Measurements from ENCODE around the gene KIF5B. TPM values are rescaled to one million over a fixed set of nuclear protein-coding genes. Genes with fewer than 3 reads are reported as not detected.

Gene KIF5B
- total RNA-seq, 1 donor from 2014 or later, result 92.9 TPM

DNA sequence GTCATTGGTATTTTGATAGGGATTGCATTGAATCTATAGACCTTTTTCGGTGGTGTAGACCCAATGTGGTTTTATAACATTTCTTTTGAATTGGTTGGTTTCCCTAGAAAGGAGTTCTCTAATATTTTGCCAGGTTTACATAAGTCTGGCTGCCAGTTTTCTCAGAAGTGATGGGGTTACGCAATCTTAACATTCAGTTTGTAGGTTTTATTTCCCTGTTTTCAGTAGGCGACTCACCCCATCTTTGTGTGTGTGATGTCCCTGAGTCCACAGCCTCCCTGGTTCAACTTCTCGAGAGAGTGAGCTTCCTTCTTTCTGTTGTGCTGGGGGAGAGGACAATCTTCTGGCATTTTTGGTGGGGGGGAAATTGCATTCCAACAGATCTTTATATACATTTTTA is 9.6 kb upstream of the KIF5B start:
- TF ChIP-seq, protein P1, sequence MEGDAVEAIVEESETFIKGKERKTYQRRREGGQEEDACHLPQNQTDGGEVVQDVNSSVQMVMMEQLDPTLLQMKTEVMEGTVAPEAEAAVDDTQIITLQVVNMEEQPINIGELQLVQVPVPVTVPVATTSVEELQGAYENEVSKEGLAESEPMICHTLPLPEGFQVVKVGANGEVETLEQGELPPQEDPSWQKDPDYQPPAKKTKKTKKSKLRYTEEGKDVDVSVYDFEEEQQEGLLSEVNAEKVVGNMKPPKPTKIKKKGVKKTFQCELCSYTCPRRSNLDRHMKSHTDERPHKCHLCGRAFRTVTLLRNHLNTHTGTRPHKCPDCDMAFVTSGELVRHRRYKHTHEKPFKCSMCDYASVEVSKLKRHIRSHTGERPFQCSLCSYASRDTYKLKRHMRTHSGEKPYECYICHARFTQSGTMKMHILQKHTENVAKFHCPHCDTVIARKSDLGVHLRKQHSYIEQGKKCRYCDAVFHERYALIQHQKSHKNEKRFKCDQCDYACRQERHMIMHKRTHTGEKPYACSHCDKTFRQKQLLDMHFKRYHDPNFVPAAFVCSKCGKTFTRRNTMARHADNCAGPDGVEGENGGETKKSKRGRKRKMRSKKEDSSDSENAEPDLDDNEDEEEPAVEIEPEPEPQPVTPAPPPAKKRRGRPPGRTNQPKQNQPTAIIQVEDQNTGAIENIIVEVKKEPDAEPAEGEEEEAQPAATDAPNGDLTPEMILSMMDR (IDR thresholded peaks at IDR 0.05), result no peak
- intact Hi-C loops (cut with DNase I), result no loop called here
- no peaks in the 10 kb centered on the region for H3K4me1 ChIP-seq
- H3K4me3 ChIP-seq, result no peak overlapping the region
- H3K36me3 ChIP-seq, result no peaks in the 10 kb centered on the region
- H3K9me3 ChIP-seq, result no peaks in the 10 kb centered on the region
- DNase-seq (no peak), ATAC-seq (peak; percentile 76 to 87)
- H3K27ac ChIP-seq, result no peak overlapping the region
- no peaks in the 10 kb centered on the region for H3K27me3 ChIP-seq (ENCODE audit: low read depth)

DNA sequence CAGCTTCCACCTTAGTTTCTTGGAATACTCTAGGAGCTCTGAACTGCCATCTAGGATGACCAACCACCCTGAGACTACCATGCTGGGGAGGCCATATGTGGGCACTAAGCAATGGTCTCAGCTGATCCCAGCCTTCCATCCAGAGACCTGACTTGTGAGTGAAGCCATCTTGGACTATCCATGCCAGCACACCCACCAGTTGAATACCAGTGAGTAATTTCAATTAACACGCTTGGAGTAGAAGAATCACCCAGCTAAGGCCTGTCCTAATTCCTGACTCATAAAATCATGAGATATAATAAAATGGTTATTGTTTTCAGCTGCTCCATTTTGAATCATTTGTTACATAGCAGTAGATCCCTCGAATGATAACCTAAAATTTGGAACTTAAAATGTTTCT is 5.2 kb upstream of the KIF5B start:
- Histone ChIP-seq H3K4me3 (no peak overlapping the region), H3K27me3 (ENCODE audit: low read depth) (no peaks in the 10 kb centered on the region), H3K27ac (no peak overlapping the region), H3K36me3 (no peaks in the 10 kb centered on the region), H3K9me3 (no peaks in the 10 kb centered on the region), H3K4me1 (peaks cover 6% of the 10 kb centered on the region)
- intact Hi-C loops (cut with DNase I), result no loop called here
- TF ChIP-seq, protein P1 (IDR thresholded peaks at IDR 0.05), result no peak
- no peak for DNase-seq
- ATAC-seq, result no peak

DNA sequence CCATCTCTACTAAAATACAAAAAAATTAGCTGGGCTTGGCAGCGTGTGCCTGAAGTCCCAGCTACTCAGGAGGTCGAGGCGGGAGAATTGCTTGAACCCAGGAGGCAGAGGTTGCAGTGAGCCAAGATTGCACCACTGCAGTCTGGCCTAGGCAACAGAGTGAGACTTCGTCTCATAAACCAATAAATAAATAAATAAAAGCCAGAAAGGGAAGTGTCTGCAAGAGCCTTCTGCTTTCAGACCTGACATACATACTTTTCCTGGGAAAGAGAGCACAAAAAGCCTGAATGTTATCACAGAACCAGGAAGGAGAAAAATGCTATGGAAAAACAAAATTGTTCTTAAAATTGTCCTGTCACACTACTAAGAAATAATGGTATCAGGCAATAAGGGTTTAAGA is 4.1 kb upstream of the KIF5B start:
- no peak overlapping the region for H3K27ac ChIP-seq
- no peak for ATAC-seq
- H3K27me3 ChIP-seq (ENCODE audit: low read depth), result no peaks in the 10 kb centered on the region
- intact Hi-C loops (cut with DNase I), result no loop called here
- DNase-seq, result no peak
- H3K4me1 ChIP-seq, result peaks cover 6% of the 10 kb centered on the region
- TF ChIP-seq, protein P1 (IDR thresholded peaks at IDR 0.05), result no peak
- no peaks in the 10 kb centered on the region for H3K36me3 ChIP-seq
- no peak overlapping the region for H3K4me3 ChIP-seq
- H3K9me3 ChIP-seq, result no peaks in the 10 kb centered on the region

DNA sequence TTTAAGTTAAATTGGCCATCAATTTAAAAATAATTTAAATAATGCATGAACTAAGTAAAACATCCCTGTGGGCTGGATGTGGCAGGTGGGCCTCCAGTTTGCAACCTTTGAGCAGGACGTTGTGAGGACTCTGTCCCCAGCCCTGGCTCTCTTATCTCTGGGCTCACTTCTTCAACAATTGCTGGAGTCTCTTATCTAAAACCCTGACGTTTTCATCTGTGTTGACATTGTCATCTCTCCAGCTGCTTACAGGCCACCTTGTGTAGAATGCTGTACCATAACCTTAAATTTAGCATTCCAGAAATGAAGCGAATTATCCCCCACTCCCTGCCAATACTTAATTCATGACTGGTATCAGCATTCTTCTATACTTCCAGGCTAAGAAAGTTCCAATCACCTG is 3.2 kb upstream of the KIF5B start:
- no peaks in the 10 kb centered on the region for H3K9me3 ChIP-seq
- no peak overlapping the region for H3K4me3 ChIP-seq
- H3K27me3 ChIP-seq (ENCODE audit: low read depth), result no peaks in the 10 kb centered on the region
- H3K4me1 ChIP-seq, result peaks cover 6% of the 10 kb centered on the region
- DNase-seq (no peak), ATAC-seq (no peak)
- TF ChIP-seq, protein P1 (IDR thresholded peaks at IDR 0.05), result no peak
- H3K27ac ChIP-seq, result no peak overlapping the region
- no peaks in the 10 kb centered on the region for H3K36me3 ChIP-seq
- intact Hi-C loops (cut with DNase I), result no loop called here

DNA sequence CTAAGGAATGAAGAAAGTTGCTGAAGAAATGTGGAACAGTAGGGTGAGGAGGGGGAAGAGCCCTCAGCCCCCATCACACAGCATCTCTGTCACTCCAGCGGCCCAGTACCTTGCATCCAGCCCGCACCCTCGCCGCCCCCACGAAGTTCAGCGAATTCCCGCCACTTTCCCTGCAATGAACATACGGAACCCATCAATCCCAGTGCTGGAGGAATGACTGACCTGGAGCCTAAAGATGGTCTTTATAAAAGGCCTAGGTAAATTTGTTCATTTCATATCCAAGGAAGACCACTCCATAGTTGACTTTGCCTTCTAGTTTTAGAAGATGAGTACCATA is 779 bp upstream of the KIF5B start:
- Histone ChIP-seq H3K27ac (peak overlapping the region; percentile 98), H3K9me3 (no peaks in the 10 kb centered on the region), H3K4me1 (peaks cover 24% of the 10 kb centered on the region), H3K27me3 (ENCODE audit: low read depth) (no peaks in the 10 kb centered on the region), H3K36me3 (no peaks in the 10 kb centered on the region), H3K4me3 (peak overlapping the region; percentile 87)
- no peak for ATAC-seq
- no peak for DNase-seq
- TF ChIP-seq, protein P1 (IDR thresholded peaks at IDR 0.05), result no peak
- intact Hi-C loops (cut with DNase I), result no loop called here

Data from lower lobe of right lung (tissue), 2 donors.